ENCODE results near the gene SIK3. TPM values are rescaled to one million over a fixed set of nuclear protein-coding genes. Genes with fewer than 3 reads are reported as not detected.

The SIK3 gene
- total RNA-seq, 1 donor from 2014 or later = 16.7 TPM

DNA sequence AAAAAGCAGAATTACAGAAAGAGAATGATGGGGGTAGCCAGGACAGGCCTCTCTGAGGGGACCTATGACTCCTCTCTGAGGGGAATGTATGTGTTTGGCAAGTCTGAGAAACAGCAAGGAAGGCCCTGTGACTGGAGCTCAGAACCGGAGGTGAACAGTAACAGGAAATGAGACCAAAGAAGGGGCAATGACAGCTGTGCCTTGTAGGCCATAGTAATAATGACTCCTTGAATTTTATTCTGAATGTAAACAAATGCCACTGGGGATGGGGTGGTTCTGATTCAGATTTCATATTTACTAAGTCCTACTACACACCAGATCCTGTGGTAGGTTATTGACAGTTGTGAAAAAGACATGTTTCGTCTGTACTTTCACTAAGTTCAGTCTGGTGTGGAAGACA lies 208.0 kb downstream of the SIK3 start:
- DNase-seq = peak; percentile 61

DNA sequence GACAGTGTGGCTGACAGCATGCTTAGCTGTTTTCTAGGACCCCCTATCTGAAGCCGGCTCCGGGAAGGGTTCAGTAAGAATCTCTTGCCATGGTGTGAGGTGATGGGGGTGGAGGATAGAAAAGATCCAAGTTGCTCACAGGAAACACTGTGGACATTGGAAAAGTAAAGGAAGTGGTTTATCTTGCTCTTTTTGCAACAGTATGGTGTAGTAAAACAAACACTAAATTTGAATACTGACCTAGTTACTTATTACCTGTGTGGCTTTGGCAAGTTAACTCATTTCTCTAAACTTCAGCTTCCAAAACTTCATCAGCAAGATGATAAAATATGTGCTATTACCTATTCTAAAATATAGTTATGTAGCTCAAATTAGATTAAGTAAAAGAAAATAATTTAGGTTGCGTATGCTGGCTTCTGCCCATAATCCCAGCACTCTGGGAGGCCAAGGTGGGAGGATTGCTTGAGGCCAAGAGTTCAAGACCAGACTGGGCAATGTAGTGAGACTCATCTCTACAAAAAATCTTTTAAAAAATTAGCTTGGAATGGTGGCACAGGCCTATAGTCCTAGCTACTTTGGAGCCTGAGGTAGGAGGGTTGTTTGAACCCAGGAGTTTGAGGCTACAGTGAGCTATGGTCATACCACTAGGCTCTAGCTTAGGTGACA lies 209.2 kb downstream of the SIK3 start:
- no peak for DNase-seq

DNA sequence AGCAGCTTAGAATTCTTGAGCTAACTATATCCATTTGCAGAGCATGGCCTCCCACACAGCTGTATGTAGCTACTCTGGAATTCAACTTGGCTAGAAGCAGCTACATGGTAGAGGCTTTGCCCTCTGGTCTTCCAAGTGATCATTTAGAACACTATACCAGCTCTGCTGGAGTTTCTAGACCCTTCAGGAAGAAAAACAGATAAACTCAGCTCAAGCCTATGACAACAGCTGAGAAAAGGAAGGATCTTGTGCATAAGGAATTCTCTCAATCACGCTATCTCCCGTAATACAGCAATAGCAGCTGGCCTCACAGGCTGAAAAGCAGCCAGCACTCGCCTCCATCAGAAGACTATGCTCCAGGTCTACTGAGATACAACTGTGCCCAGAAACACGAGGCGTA lies 210.2 kb downstream of the SIK3 start:
- DNase-seq = no peak

DNA sequence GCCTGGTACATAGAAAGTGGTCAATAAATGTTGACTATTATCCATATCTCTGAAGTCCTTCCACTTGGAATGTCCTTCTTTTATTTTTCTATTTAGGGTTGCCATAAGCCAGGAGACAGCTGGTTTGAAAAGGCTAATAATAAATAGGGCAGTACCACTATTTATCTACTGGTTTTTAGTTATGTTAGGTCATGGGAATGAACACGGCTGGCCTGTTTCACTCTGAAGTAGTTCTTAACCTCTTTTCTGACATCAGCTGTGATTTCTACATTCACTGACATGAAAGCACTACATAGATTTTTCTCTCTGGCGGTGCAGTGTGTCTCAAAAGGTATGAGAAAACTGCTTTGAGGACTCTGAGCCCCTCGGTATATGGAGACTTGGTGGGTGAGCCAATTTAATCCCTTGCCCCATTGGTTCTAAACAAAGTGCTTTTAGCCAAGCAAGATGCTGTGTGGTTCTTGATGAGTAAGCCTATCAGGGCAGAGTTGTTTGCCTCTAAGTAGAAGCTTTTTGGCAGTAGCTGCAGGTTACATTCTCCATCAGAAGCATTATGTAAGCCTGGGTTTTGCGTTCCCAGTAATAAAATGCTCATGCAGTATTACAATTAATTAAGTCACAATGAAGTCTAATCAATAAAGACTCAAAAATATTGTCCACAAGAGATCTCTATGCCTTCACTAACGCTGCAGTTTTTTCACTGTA lies 212.1 kb downstream of the SIK3 start:
- DNase-seq = no peak

DNA sequence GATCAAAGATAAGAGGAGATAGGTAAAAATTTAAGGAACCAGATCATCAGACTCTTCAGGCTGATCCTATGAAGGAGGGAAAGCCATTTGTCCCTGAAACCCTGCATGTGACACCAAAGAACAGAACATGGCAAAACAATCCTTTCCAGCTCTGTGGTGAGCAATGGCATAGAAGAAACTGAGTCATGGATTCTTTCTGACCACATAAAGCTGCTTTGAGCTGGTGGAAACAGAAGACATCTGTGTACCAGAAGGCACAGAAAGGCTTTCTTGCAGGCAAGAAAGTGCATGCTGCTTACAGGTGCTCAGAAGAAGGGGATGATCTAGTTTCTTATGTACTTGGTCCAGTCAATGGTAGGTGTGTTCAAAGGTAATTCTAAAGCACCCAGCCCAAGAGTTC lies 215.8 kb downstream of the SIK3 start:
- no peak for DNase-seq

DNA sequence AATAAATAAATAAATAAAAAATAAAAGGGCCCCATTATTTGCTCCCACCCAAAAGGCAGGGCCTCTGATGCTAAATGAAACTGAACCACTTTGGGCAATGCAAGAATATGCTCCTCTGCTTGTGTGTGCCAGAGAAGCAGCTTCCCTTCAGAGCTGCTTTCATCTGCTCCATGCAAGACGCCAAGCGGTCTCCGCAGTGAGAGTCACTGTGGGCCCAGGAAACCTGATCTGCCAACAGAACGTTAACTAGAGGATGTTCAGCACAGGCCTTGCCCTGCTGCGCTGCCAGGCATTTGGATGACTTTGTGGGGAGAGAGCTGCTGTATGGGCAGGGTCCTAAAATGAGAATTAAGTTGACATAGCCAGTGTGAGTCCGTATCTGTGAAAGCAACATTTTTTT lies 217.1 kb downstream of the SIK3 start:
- no peak for DNase-seq

DNA sequence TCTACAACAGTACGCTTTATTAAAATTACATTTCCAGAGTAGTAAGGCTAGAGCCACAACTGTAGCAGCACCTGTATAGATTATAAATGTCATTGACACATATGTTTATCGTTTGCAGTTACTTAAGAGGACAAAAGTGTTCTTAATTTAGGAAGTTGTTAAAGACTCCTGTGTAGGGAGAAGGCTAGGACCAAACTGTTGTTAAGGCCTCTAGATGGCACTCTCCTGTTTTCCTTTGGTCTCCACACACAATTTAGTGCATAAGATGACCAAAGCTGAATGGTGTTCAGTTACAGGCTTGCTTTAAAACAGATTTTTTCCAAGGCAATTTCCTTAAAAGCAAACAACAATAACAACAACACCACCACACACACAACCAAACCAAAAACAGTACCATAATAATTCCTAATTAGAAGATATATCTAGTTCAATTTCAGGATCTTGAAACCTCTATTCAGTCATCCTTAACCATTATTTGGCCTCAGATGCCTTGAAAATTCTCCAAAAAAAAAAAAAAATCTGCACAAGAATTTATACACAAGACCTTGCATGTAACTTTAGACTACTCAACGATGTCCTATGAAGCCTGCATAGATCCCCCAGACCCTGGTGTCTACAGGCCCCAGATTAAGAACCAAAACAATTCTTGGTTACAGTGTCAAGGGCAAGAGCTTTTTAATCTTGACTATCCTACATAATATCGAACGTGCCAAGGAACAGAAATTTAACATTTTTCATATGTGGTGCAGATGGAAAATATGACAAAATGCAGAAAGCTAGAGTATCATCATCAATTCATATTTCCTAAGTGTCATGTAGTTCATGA lies 218.2 kb downstream of the SIK3 start:
- DNase-seq = peak; percentile 85

DNA sequence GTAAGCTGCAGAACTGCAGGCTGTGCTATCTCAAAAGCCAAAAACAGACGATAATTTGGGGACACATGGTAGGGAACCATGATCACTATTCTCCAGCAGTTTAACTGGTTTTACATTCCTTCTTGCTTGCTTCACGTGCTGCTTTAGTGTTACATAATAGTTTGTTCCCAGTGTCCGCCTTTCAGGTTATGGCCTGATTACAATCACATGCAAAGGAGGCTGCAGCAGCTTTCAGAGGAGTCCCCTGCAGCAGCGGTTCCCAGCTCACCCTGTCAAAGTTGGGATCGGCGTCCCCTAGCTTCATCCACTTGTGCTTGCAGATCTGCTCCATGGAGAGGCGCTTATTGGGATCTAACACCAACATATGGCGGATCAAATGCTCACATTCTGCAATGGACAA lies 221.6 kb downstream of the SIK3 start:
- DNase-seq = no peak

DNA sequence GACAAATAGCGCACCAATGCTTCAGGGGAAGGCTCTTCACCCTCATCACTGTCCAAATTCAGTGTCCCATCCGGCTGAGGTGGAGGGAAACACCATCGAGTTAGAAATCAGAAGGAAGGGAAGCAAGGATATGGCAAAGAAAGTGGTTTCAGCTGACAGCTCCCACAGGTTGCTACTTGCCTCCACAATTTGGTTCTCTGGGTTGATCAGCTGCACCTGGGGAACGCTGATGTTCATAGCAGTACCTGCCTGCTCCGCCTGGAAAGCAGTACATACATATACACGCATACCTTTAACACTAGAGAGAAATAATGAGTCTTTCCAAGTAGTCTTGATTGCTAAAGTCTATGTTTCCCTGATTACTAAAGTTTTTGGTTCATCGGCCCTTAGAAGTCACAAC lies 223.0 kb downstream of the SIK3 start:
- no peak for DNase-seq

DNA sequence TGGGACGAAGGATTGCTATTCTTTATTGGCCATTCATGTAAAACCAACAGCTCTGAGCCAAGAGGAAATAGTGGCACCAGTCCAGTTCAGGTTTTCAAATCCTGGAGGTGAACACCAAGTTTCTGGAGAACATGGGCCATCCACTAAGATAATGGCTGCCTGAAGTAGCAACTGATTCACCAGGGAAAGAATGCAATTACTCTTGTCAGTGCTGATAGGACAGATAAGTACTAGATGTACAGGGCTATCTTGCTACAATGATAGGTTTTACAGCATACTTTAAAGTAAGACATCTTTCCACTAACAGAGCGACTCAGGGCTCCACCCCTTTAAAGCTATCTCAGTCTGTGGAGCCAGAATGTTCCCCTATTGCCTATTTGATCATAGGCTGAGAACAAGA lies 224.0 kb downstream of the SIK3 start:
- no peak for DNase-seq

DNA sequence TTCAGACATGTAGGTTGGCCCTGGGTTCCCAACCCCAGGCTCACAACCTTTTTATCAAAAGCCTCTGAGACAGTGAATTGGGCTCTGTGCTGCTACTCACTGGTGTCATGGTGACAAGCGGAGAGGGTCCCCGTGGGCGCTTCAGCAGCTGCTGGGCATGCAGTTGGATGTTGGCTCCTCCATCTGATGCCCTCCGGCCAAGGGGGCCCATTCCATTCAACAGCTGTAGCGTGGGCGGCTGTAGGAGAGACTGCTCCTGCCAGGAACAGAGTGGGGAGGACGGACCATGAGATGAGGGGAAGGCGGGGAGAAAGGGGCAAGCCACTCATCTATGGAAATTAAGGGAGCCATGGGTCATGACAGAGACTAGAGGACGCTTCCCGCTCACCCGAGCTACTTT lies 224.8 kb downstream of the SIK3 start:
- DNase-seq = no peak

DNA sequence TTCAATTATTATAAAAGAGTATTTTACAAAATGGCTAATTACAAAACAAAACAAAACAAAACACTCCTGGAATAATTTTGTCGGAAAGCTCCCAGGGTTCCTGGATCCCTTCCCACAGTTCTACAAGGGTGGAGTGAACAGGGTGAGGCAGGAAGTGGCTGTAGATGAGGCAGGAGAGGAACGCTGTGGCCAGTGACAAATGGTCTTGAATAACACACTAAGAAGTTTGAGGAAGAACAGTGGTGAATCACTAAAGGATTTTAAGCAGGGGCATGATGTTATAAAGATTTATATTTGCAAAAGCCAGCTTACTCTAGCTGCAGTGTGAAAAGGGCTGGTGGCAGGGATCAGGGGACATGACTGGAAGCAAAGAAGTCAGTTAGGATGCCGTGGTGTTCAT lies 227.0 kb downstream of the SIK3 start:
- DNase-seq = peak; percentile 34

DNA sequence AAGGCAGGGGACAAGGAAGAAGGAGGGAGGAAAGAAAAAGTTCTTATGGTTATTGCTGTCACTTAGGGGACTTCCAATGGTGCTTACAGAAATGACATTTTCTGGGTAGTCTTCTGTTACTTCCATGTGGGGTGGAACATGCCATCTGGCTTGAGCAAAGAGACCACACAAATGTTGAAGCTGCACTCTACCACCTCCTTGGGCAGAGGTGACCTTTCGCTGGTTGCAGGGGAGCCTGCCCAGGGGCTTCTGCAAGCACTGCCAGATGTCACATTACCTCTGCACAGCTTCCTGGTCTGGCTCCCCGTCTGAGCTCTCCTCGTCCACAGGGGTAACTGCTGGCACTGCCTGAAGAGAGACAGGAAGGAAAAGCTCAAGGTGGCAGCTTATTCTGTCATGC lies 228.2 kb downstream of the SIK3 start:
- no peak for DNase-seq

DNA sequence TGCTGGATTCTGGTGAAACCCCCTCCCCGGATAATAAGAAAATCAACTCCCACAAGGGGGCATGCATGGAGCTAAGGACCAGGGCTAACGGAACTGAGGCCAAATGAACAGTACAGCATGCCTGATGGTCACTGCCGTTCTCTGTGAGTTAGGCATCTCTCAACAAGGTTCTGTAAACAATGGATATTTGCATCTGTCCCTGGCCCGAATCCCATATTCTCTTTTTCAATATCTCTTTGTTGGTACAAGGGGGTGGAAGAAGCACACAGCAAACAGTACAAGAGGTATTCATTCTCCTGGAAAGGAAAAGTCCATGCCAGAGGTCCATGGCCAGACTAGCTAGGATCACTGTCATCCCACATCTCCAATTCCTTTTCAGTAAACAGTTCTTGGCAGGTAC lies 228.6 kb downstream of the SIK3 start:
- no peak for DNase-seq

DNA sequence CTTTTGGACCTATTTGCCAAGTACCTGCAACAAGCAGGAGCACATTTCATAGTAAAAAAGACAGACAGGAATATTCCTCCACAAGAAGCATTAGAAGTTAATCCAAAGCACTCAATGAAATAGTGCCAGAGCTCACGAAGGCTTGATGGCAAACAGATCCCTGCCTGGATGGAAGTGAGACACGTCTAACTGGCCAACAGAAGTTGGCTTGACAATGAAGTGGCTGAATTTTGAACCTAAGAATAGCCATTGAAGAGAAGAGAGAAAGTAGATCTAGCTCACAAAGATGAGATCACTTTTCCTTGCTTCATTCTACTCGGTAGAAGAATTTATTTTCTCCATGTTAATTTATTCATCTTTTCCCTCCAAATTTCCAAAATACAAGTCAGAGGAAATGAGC lies 230.2 kb downstream of the SIK3 start:
- DNase-seq = no peak

DNA sequence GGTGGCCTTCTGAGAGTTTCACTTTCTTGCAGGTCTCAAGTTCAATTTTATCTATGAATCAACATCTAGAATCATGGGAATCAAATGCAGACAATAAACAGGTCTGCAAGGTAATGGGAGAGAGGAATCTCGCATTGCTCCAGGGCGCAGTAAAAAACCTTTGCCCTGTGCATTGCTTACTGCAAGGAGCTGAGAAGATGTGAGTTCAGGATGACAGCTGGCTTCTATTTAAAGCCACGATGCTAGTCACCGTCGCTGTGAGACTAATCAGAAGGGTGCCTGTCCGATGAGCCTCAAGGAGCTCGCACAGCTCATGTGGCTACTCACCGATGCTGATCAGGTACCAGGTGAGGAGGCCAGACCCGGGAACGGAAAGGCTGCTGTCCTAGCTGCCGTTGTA lies 230.6 kb downstream of the SIK3 start:
- no peak for DNase-seq

DNA sequence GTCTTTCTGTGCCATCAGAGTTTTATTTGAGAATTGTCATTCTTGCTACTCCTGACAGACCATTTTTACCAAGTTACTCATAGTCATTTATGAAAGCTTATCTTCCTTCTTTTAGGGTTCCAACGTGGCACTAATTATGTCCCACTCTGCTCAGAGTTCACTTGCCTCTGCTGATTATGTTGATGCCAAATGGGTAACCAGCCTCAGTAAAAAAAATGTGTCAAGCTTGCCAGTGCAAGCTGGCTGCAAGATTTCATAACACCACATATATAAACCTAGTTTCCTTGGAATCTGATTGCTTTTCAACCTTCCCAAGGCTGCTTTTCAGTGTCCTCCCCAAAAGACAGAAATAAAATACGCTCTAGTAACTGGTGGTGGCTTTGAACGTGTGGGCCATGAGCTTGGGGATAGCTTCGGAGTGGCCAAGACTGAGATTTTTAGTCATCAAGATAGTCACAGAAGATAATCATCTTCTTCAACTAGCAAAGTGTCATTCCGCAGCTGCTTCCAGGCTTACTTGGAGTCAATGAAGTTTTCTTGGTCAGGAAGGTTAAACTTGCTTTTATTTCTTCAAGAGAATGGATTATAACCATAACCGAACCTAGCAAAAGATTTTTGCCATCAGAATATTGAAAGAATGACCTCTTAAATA lies 231.3 kb downstream of the SIK3 start:
- DNase-seq = no peak

DNA sequence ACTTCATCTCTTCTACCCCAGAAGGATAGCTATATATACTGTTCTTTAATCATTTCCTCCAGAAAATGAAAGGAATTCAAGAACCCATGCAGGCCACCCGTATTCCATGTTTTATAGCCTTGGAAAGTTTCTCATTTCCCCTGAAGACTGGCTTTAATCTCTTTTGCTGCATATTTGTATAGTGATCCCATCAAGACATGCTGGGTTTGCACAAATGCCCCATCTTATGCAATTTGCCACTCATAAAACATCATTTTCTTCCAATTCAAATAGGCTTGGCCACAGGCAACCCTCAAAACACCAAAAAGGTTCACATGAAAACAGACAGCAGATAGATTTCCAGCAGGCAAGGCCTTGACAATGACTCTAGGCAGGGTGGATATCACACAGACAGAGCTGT lies 232.5 kb downstream of the SIK3 start:
- DNase-seq = no peak

DNA sequence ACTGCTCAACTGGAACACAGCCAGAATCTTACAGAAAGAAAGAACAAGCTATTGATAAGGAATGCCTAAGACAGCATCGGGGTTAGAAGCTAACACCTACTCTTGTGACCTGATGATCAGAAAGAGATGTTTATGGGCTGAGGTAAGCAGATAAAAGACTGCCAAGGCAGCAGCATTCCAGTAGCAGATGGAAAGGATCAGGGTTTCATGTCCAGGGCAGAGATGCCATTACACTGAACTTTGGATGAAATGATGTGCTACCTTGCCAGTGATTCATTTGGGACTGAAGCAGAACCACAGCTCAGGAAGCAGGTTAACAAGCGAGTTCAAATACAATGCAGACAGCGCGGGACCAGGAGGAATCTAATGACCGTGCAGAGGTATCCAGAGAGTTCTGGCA lies 233.7 kb downstream of the SIK3 start:
- DNase-seq = no peak

DNA sequence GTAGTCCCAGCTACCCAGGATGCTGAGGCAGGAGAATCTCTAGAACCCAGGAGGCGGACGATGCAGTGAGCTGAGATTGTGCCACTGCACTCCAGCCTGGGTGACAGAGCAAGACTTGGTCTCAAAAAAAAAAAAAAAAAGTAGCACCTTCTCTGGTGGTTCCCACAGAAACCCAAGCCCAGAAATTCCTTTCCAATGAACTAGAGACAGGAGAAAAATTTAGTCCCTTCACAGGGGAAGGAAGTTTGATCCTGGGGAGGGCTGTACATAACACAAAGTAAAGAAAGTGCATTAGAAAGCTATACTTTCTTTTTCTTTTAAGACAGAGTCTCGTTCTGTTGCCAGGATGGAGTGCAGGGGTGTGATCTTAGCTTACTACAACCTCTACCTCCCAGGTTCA lies 235.3 kb downstream of the SIK3 start:
- DNase-seq = no peak

DNA sequence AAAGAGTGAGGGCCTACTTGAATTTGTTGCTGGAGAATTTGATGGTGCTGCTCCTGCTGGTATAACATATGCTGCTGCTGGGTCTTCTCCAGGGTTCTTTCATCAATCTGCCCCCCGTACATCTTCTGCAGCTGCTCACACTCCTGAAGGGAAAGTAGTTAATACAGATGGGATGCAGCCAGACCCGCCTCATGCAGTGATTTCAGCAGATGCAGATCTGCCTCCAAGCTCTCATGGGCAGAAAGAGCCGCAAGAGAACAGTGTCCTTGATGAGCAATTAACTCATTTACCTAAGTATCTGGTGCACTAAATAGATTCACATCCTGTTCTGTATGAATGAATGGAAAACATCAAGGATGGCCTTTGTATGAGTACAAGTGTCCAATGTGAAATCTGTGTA lies 236.0 kb downstream of the SIK3 start:
- no peak for DNase-seq

DNA sequence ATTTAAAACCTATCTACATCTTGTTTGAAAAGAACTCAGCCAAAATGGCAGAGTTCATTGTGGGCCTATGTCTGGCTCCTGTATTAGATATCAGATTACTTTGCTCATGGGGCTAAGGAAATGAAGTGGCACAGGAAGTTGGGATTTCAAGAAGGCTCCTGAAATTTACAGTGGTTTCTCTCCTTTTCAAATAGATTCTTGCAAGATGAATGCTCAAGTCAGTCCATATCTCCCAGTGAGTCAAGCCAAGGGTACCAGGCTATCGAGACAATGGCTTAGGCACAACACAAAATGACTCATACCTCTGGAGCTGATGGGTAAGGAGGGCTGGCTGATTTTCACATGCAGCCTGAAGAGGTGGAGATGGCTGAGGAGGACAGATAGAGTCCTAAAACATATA lies 236.7 kb downstream of the SIK3 start:
- DNase-seq = peak; percentile 60

DNA sequence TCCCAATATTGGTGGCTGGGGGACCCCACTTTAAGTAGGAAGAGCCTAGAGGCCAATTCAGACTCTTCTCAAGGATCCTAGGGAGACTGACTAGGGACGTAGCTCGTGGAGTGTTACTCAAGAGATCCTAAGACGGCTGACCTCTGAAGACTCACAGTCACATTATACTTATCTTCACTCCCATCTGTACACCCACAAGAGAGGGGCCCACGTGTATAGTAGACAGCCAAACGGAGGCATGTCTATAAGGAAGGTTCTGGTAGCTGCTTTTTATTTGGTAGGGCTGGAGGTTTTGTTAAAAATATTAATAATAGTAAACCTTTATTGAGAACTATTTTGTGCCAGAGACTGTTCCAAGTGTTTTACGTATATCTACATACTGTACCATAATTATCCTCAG lies 237.9 kb downstream of the SIK3 start:
- no peak for DNase-seq

All from dermis blood vessel endothelial cell (primary cell).